Measurements from ENCODE around the gene CEBPG. TPM values are rescaled to one million over a fixed set of nuclear protein-coding genes. Genes with fewer than 3 reads are reported as not detected.

CEBPG gene
- total RNA-seq, 1 experiment from 2014 or later = 12.8 TPM

- in situ Hi-C loops (cut with HindIII; ENCODE audit: low pct_unique_long_range_greater_than_20kb, low sequenced_read_pairs) = no loop called here
- DNase-seq (ENCODE audit: low read depth) = no peak
These were observed 27.6 kb downstream of the CEBPG start for GRCh38 chr19:33400856-33401682.

- DNase-seq (ENCODE audit: low read depth) = no peak
- in situ Hi-C loops (cut with HindIII; ENCODE audit: low pct_unique_long_range_greater_than_20kb, low sequenced_read_pairs) = no loop called here
These were observed 28.3 kb downstream of the CEBPG start for GRCh38 chr19:33401683-33402420.

GRCh38 chr19:33402421-33403220 is 29.1 kb downstream of the CEBPG start:
- in situ Hi-C loops (cut with HindIII; ENCODE audit: low pct_unique_long_range_greater_than_20kb, low sequenced_read_pairs) = no loop called here
- no peak for DNase-seq (ENCODE audit: low read depth)

- in situ Hi-C loops (cut with HindIII; ENCODE audit: low pct_unique_long_range_greater_than_20kb, low sequenced_read_pairs) = no loop called here
- DNase-seq (ENCODE audit: low read depth) = no peak
These were observed 29.9 kb downstream of the CEBPG start for GRCh38 chr19:33403221-33403972.

- in situ Hi-C loops (cut with HindIII; ENCODE audit: low pct_unique_long_range_greater_than_20kb, low sequenced_read_pairs) = no loop called here
- no peak for DNase-seq (ENCODE audit: low read depth)
These were observed 30.4 kb downstream of the CEBPG start for GRCh38 chr19:33403973-33404304.

- in situ Hi-C loops (cut with HindIII; ENCODE audit: low pct_unique_long_range_greater_than_20kb, low sequenced_read_pairs) = no loop called here
- no peak for DNase-seq (ENCODE audit: low read depth)
These were observed 31.2 kb downstream of the CEBPG start for GRCh38 chr19:33404506-33405253.

- in situ Hi-C loops (cut with HindIII; ENCODE audit: low pct_unique_long_range_greater_than_20kb, low sequenced_read_pairs) = no loop called here
These were observed 31.7 kb downstream of the CEBPG start for GRCh38 chr19:33405254-33405552.

GRCh38 chr19:33405553-33406461 is 32.3 kb downstream of the CEBPG start:
- DNase-seq (ENCODE audit: low read depth) = no peak
- in situ Hi-C loops (cut with HindIII; ENCODE audit: low pct_unique_long_range_greater_than_20kb, low sequenced_read_pairs) = no loop called here

More at GRCh38 chr19:33405254-33405552, 31.7 kb downstream of the CEBPG start:
- DNase-seq (ENCODE audit: low read depth) = no peak

- DNase-seq (ENCODE audit: low read depth) = peak; percentile 49
- in situ Hi-C loops (cut with HindIII; ENCODE audit: low pct_unique_long_range_greater_than_20kb, low sequenced_read_pairs) = no loop called here
These were observed 33.1 kb downstream of the CEBPG start for GRCh38 chr19:33406521-33407139.

- DNase-seq (ENCODE audit: low read depth) = no peak
- in situ Hi-C loops (cut with HindIII; ENCODE audit: low pct_unique_long_range_greater_than_20kb, low sequenced_read_pairs) = no loop called here
These were observed 33.6 kb downstream of the CEBPG start for GRCh38 chr19:33407140-33407551.

GRCh38 chr19:33407716-33408115 is 34.2 kb downstream of the CEBPG start:
- in situ Hi-C loops (cut with HindIII; ENCODE audit: low pct_unique_long_range_greater_than_20kb, low sequenced_read_pairs) = no loop called here

GRCh38 chr19:33408116-33408515 is 34.6 kb downstream of the CEBPG start:
- in situ Hi-C loops (cut with HindIII; ENCODE audit: low pct_unique_long_range_greater_than_20kb, low sequenced_read_pairs) = no loop called here
- no peak for DNase-seq (ENCODE audit: low read depth)

More at GRCh38 chr19:33407716-33408115, 34.2 kb downstream of the CEBPG start:
- DNase-seq (ENCODE audit: low read depth) = no peak

GRCh38 chr19:33408538-33409434 is 35.3 kb downstream of the CEBPG start:
- in situ Hi-C loops (cut with HindIII; ENCODE audit: low pct_unique_long_range_greater_than_20kb, low sequenced_read_pairs) = no loop called here
- no peak for DNase-seq (ENCODE audit: low read depth)

GRCh38 chr19:33409906-33410685 is 36.6 kb downstream of the CEBPG start:
- DNase-seq (ENCODE audit: low read depth) = no peak
- in situ Hi-C loops (cut with HindIII; ENCODE audit: low pct_unique_long_range_greater_than_20kb, low sequenced_read_pairs) = no loop called here

- DNase-seq (ENCODE audit: low read depth) = no peak
- in situ Hi-C loops (cut with HindIII; ENCODE audit: low pct_unique_long_range_greater_than_20kb, low sequenced_read_pairs) = no loop called here
These were observed 37.4 kb downstream of the CEBPG start for GRCh38 chr19:33410915-33411401.

Measured in Caki2 (cell line).